IPS-NIHi11 (cell line): Measurements from ENCODE around the gene TCAP.
"Not testable (repeated sequence)": the region's sequence is repeated elsewhere in the genome, so short reads cannot be mapped to it uniquely, and the experiment has no call there.

Source experiments
- DNase-seq: peaks from one replicate; pipeline ENCODE4 v3.0.0; 2012; ENCODE audit warnings: mixed read lengths, low spot score

TCAP gene

DNA sequence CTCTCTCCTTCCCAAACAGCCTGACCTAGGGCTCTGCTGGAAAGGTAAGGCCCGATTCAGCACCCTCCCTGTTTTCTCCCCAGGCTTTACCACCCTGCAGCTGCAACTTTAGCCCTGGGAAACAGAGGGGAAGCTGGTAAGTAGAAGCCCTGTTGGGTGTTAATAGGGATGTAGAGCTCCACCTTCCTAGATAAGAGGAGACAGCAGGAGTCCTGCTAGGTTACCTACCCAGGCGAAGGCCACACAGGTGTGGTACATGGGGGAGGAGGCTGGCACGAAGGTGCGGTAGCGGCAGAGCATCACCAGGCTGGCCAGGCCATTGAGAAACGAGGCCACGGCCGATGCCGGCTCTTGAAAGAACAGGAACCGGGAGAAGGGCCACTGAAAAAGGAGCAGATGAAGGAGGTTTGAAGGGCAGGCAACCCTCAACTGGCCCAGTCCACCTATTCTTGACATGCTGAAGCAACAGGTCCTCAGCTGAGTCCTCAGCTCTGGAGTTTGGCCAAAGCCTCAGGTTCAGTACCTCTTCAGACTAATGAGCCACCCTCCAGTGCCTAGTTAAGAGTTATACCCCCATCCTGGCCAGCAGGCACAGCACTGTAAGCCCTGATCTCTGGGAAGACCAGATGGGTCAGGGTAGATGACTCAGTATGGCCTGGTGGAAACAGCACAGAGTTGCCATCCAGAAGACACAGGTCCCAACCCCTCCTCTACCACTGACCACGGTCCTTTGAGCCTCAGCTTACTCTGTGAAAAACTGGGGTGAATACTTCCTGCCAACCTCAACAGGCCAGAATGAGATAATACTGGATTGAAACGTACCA is 19.4 kb downstream of the TCAP start:
- DNase-seq = no peak

DNA sequence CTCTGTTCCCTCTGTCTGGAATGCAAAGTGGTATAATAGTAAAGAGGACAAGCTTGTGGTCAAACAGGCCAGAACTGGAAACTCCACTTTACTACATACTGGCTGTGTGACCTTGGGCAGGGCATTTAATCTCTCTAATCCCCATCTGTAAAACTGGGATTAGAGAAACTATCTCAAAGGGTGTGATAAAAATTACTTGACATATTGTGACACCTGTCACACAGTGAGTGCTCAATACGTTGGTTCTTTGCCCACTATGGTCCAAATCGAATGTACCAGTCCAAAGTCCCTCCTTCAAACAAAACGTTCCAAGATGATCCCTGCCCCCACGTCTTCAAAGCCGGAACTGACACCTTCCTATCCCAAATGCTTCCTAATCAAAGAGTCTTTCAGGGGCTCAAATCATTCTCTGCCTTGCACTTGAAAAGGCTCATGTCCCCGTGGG is 22.0 kb downstream of the TCAP start:
- no peak for DNase-seq

DNA sequence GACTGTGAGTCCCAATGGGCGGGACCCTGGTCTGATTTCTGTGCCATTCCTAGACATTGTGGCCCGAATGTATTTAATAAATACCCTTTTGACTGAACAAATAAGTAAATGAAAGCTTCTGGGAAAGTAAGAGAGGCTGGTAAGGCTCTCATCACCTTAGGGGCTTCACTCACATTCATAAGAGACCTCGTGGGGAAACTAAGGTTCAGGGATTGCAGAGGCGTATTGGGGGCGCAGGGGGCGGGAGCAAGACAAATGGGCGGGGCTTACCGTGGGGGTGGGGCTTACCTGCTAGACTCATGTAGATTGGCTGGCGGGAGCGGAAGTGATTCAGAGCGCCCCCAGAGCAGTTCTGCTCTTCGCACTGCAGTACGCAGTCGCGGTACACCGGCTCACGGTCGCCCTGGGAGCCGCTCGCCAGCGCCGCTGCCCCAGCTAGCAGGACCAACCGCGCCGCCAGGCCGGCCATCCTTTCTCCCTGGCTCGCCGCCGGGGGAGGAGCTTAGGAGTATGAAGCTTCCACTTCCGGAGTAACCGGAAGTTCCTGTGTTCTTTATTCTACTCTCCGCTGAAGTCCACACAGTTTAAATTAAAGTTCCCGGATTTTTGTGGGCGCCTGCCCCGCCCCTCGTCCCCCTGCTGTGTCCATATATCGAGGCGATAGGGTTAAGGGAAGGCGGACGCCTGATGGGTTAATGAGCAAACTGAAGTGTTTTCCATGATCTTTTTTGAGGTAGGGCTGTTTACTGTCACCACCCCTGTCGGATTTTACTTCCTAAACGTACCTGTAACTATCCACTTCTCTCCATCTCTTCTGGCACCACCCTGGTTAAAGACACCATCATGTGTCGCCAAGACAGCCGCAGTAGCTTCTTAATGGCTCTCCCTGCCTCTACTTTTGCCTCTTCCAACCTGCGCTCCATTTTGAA is 22.7 kb downstream of the TCAP start, which contains the start of gene PGAP3:
PGAP3 (minus strand) TSS at position 512 of the 929 bp plus-strand sequence; CDS start at position 469, 43 bp downstream.
- peak; percentile 91 for DNase-seq

DNA sequence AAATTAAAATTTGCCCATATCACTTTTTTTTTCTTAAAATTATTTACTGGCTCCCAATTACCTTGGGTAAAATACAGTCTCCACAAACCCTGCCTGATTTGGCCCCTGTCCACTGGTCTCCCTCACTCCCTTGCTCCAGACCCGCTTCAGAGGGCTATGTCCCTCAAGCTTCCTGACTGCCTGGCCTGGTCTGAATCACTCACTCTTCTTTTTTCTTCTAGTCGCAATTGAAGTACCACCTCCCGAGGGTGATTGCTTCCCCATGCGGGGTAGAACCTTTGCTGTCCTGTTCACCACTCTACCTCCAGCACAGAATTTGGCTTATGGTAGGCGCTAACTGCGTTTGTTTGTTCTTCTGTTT is 23.3 kb downstream of the TCAP start:
- DNase-seq = no peak

DNA sequence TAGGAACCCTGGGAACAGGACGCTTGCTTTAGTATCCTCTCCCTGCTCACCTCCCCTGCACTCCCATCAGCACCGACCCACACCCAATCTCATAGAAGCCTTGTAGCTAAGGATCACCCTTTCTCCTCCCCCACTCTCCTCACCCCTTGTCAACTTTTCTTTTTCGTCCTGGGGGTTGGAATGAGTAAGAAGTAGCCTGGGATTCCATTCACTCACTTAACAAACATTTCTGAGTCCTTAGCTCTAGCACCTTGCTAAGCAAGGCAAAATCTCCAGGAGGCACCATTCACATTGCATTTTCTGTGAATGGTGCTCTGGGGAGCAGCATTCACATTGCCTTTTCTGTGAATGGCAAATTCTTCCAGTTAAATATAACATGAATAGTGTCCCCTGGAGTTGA is 23.8 kb downstream of the TCAP start:
- DNase-seq = peak; percentile 60

DNA sequence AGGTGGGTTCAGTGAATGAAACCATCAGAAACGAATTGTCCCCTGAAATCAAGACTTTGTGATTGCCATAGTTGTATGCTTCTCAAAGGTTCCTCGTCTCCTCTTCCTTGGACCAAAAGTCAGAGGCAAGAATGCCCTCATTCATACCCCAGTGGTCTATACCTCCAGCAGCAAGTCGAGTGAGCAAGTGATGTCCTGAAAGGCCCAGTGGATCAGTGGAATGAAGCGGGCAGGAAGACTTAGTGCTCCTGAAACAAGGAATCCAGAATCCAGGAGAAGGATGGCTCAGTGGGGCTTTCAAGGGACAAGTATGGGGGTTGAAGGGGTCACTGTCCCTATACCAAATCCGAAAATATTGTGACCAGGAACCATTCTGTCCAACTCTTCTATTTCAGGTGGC is 29.4 kb downstream of the TCAP start:
- DNase-seq = no peak

DNA sequence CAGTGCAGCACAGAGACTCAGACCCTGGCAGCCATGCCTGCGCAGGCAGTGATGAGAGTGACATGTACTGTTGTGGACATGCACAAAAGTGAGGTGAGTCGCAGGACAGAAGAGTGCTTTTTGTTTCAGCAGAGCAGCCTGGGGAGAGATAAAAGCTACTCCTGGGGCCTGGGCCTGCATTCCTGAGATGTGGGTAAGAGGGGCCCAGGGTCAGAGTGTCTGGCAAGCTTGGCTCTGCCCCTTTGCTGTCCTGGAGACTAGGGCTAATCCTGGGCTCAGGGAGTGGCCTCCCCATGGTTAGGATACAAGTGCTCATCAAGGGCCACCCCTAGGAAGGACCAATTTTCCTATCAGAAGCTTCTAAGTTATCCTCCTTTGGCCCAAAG is 29.9 kb downstream of the TCAP start:
- no peak for DNase-seq

DNA sequence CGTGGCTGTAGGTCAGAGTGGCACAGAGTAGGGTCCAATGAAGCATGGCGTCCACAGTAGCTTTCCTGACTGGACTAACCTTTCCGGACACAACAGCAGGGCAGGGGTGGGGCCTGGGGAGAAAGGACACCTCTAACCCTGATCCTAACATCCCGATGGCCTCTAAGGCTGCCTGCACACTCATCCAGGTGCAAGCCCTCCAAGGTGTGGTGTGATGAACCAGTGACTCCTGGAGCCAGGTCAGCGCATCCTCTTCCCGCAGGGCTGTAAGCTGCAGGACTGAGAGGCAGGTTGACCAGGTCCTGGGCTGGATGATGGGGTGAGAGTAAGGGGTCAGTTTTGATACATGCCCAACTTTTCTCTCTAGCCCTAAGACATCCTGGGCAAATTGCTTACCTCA is 31.6 kb downstream of the TCAP start:
- DNase-seq = no peak

DNA sequence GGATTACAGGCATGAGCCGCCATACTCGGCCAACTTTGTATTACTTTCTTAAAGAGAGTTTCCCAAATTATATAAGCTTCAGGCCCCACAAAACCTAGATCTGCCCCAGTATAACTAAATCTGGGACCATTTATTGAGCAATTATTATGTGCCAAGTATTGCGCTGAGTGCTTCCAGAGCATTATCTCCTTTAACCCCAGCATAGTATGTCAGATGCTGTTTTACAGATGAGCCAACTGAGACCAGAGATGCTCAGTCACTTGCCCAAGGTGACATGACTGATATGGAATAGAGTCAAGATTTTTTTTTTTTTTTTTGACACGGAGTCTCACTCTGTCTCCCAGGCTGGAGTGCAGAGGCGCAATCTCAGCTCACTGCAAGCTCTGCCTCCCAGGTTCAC is 32.8 kb downstream of the TCAP start:
- no peak for DNase-seq

DNA sequence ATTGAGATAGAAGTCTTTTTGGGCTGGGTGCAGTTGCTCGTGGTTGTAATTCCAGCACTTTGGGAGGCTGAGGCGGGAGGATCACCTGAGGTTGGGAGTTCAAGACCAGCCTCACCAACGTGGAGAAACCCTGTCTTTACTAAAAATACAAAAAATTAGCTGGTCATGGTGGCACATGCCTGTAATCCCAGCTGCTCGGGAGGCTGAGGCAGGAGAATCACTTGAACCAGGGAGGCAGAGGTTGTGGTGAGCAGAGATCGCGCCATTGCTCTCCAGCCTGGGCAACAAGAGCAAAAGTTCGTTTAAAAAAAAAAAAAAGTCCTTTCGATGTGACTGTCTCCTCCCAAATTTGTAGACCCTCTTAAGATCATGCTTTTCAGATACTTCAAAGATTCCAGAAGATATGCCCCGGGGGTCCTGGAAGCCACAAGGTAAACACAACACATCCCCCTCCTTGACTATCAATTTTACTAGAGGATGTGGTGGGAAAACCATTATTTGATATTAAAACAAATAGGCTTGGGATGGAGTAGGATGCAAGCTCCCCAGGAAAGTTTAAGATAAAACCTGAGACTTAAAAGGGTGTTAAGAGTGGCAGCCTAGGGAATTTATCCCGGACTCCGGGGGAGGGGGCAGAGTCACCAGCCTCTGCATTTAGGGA is 34.1 kb downstream of the TCAP start:
- not testable (repeated sequence) for DNase-seq

DNA sequence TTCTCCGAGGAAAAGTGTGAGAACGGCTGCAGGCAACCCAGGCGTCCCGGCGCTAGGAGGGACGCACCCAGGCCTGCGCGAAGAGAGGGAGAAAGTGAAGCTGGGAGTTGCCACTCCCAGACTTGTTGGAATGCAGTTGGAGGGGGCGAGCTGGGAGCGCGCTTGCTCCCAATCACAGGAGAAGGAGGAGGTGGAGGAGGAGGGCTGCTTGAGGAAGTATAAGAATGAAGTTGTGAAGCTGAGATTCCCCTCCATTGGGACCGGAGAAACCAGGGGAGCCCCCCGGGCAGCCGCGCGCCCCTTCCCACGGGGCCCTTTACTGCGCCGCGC is 34.6 kb downstream of the TCAP start, which contains the start of gene ERBB2:
ERBB2 (plus strand) TSS at position 247 of the 330 bp plus-strand sequence. CDS start 175 bp downstream, outside the sequence.
- DNase-seq = peak; percentile 82

DNA sequence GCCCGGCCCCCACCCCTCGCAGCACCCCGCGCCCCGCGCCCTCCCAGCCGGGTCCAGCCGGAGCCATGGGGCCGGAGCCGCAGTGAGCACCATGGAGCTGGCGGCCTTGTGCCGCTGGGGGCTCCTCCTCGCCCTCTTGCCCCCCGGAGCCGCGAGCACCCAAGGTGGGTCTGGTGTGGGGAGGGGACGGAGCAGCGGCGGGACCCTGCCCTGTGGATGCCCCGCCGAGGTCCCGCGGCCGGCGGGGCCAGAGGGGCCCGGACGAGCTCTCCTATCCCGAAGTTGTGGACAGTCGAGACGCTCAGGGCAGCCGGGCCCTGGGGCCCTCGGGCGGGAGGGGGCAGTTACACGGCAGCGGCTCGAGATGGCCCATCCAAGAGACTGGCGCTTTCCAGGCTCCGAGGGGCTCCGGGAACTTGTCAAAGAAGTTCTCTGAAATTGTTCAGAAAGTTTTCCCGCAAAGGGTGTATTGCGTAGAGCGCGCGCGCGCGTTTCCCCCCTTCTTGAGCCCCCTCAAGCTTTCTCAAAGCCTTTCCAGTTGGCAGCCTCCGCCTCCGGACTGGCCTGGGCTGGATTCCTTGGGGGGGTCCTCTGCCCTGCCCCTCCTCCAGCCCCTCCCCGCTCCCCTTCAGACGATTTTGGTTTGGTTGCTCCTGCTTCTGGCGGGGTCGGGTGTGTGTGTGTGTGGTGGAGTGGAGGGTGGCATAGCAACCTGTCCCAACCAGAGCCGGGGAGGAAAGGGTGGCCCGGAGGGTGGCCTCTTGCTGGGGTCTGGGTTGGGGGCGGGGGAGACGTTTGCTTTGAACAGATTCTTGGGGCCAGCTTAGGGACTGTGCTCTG is 35.2 kb downstream of the TCAP start:
- DNase-seq = peak; percentile 62

DNA sequence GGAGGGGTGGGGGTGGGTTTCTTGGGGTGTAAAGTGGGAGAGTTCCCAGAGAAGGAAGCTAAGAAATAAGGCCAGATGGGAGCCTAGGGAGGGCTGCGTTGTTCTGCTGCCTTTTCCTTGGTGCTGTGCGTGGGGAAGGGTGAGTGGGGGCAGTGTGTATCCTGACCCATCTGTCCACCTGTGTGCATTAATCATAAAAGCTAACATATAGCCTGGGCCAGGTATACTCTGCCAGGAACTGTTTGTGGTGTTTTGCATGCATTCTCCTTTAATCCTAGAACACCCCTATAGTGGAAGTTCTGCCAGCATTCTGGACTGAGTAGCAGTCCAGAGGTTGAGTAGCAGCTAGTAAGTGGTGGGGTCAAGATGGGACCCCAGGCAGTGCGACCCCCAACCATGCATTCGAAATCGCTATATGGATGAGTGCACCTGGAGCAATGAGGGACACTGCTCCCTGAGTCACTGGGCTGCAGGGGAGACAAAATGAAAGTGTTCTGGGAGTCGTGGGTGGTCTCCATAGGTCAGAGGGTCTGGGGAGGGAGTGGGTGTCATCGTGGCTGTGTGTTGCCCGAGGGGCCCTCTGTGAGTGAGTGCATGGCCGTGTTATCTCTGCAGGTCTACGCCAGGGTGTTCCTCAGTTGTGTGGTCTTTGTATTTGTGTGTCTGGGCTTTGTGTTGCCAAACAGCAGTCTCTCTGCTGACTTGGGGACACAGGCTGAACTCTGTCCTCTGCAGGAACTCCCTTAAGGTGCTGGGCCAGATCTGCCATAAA is 36.0 kb downstream of the TCAP start:
- DNase-seq = peak; percentile 50

DNA sequence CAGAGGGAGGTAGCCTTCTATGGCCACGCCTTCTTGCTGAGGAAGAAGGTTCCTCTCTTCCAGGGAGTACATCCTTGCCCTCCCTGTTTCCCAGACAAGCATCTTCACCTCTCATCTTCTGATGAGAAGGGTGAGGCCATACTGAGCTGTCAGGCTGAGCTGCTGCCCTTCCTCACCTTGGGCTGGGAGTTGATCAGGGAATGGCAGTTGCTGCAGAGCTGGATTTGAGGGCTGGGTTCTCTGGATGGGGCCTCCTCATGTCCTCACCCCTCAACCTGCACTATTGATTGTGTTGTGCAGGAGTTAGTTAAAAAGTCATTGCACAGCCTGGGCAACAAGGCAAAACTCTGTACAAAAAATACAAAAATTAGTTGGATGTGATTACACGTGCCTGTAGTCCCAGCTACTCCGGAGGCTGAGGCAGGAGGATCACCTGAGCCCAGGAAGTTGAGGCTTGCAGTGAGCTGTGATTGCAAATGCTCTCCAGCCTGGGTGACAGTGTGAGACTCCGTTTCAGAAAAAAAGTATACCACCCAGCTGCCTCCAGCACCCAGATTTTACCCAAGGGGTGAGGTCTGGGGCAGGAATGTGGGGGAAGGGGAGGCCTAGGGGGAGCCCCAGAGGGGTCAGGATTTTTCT is 36.8 kb downstream of the TCAP start:
- no peak for DNase-seq

DNA sequence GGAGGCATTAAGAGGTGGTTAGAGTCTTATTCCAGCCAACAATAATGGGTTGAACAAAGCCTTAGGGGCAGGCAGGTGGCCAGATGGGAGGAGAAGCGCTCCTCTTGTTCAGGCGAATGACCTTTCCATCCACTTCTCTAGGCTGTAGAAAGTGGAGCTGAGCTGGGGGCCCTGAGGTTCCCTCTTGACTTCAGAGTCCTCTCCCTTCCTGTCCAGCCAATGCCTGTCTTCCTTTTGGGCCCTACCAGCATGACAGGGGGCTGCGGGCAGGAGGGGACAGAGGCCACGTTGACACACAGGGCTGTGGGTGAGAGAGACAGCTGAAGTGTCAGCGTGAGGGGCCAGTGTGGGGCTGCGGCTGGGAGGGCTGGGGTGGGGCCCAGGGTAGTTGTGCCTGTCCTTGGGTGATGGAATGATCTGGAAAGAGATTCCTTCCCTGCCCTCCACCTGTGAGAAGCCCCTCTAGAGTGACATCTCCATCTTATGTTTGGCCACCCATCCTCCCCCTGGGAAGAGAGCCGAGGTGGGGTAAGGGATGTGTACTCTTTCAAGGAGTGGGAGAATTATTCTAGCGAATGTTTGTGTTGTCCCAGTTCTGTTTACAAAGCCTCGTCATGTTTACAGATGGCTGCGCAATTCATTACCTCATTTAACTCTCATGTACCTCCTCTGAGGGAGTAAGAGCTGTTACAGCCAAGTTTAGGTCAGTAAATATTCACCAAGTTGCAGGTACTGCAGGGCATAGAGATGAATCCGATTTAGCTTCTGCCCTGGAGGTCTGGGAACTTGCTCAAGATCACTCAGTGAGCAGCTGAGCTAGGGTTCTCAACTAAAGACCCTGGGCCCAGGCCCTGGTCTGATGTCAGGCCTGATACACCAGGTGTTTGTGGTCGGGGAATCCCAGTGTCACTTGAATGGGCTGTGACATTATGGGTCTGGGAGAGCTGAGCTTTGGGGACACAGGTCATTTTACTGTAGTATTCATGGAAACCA is 38.0 kb downstream of the TCAP start:
- no peak for DNase-seq

DNA sequence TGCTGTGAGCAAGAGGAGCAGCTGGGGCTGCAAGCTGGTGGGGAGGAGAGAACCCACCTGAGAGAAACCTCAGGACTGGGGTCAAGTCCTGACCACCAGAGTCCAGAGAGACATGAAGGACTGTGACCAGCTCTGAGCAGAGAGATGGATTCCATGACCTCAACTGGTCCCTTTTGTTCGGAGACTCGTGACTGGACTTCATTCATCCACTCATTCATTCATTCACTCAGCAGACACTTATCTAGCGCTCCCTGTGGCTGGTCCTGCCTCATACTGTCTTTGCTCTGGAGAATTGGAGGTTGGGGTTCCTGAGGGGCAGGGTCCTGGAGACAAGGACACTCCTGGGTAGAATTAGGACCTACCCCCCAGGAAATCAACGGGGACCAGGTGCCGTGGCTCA is 38.8 kb downstream of the TCAP start:
- no peak for DNase-seq

DNA sequence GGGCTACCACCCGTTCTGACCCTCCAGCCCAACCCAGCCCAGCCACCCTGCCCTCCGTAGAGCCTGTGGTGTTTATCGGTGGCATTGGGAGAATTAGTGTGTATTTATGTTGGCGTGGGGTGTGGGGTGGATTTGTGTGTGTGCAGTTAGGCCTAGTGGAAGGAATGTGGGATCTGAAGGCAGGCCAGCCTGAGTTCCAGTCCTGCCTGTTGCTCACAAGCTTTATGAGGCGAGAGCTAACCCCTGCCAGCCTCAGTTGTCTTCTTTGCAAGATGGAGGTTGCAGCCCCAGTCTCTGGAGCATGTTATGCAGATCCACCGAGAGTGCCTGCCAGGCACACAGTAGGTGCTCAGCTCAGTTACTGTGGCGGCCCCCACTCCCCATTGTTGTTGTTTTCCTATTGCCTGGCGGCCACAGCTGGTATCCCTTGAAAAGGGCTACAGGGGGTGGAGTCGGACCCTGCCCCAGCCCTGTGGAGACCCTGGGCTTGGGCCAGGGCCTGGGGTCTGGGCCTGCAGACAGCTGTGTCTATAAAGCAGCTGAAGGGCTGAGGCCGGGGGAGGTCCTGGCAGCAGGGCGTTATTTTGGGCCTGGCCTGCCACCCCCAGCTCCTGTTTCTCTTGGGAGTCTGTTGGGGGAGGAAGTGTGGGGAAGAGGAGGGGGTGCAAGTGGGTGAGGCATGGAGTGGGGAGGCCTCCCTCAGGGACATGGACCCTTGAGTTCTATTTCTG is 39.8 kb downstream of the TCAP start:
- DNase-seq = peak; percentile 48

DNA sequence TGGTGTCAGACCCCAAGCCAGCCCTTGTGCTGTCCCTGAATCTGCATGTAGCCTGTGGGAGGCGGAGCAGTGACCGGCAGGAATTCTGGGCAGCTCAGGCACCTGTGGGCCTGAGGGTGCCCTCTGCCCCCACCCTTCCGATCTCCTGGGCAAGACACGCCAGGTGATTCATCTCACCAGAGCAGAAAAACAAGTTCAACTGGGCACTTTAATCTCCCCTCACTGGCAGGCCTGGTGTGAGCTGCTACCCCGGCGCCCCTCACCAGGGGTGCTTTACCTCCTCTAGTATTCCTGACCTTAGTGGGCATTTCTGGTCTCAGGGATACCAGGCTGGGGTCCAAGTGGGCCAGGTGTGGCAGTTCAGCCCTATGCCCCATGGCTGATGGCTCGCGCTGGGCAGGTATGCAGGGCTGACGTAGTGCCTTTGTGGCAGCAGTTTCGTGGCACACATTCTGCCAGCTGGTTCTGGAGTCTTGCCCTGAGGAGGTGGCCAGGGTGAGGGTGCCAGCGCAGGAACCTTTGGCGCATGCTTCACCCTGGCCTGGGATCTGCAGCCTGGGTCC is 40.7 kb downstream of the TCAP start:
- DNase-seq = peak; percentile 59
